ENCODE results near the gene CXCL12.

Gene CXCL12

DNA sequence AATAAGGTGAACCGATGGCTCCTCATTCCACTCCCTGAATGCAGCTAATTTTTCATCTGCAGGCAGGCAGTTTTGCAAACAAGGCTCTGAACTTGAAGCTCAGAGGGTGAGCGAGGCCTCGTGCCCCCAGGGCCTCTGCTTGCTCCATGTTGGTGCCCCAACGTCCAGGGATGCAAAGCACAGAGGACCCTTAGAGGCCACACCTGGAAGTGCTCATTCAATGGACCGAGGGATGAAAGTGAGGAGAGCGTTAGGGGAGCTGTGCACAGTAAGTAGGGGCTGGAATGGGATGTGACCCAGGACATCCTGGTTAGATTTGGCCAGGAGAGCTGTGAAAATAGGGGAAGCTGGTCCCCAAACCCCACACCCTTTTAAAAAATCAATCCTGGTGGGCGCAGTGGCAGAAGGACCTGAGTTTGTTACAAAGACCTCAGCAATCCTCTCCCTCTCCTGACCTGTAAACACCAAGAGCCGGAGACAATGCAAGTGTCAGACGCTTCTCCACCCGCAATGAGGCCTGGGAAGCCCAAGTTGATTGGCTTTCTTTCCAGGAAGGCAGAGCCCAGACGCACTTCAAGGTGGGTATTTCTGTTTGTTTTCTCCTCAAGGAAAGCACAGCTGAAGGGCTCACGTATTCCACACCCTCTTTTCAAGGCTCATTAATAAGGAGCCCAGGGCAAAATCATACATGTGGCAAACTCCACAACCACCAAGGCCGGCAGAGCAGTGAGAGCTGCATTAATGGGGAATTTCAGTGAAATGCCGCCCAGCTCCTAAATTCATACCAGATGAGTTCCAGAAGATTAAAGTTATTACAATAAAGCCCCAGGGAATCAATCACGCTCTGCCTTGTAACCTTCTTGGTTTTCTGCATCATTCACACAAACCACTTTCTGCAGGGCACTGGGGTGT is 14.1 kb upstream of the CXCL12 start:
- DNase-seq (ENCODE audit: low spot score), result no peak
- TF ChIP-seq, protein P1, sequence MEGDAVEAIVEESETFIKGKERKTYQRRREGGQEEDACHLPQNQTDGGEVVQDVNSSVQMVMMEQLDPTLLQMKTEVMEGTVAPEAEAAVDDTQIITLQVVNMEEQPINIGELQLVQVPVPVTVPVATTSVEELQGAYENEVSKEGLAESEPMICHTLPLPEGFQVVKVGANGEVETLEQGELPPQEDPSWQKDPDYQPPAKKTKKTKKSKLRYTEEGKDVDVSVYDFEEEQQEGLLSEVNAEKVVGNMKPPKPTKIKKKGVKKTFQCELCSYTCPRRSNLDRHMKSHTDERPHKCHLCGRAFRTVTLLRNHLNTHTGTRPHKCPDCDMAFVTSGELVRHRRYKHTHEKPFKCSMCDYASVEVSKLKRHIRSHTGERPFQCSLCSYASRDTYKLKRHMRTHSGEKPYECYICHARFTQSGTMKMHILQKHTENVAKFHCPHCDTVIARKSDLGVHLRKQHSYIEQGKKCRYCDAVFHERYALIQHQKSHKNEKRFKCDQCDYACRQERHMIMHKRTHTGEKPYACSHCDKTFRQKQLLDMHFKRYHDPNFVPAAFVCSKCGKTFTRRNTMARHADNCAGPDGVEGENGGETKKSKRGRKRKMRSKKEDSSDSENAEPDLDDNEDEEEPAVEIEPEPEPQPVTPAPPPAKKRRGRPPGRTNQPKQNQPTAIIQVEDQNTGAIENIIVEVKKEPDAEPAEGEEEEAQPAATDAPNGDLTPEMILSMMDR (IDR thresholded peaks at IDR 0.05; ENCODE audit: extremely low read depth, missing control alignments), result no peak

DNA sequence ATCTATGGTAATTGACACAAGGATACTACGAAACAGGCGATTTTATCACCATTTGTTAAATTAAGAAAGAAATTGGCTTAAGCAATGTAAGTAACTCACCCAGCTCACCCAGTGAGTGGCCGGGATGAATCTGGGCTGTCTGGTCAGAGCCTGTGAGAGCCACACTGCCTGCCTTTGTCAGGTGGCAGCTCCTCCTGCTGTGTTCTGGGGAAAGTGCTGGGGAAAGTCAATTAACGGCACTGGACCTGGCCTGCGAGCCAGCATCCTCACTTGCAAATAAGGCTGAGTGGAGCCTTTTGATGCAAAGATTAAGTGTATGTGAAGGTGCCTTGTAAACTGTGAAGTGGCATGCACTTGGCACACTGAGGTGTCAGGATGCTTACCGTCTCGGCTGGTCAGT is 13.4 kb upstream of the CXCL12 start:
- TF ChIP-seq, protein P1 (IDR thresholded peaks at IDR 0.05; ENCODE audit: extremely low read depth, missing control alignments), result no peak
- no peak for DNase-seq (ENCODE audit: low spot score)

DNA sequence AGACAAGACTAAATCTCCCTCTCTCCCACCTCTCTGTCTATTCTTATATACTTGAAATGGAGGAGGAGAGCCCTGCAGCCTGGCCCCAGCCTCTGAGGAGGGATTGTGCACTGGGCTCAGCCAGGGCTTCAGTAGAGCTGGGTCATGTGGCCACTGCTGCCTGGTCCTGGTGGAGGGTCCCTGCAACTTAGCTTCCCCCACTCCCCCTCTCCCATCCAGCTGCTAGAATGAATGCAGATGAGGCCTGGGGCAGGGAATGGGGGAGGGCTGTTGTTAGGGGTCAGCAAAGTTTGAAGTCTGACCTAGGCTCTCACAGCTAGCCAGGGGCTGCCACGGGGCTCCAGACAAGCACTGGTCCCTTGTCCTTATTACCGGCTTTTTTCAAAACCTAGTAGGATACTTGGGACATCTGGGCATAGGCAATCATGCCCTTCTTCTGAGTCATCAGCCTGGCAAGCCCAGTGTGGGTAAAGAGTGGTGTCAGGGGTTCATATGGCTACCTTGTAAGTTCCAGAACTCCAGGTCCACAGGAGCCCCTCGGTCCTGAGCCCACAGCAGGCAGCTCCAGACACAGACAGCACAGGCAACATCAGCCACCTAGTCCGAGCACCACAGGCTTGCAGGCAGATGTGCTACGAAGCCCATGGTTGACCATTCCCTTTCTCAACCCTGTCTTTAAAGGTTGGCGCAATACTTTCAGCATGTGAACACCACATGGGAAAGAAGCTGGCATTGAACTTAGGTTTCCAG is 12.8 kb upstream of the CXCL12 start:
- DNase-seq (ENCODE audit: low spot score), result no peak
- TF ChIP-seq, protein P1 (IDR thresholded peaks at IDR 0.05; ENCODE audit: extremely low read depth, missing control alignments), result no peak

DNA sequence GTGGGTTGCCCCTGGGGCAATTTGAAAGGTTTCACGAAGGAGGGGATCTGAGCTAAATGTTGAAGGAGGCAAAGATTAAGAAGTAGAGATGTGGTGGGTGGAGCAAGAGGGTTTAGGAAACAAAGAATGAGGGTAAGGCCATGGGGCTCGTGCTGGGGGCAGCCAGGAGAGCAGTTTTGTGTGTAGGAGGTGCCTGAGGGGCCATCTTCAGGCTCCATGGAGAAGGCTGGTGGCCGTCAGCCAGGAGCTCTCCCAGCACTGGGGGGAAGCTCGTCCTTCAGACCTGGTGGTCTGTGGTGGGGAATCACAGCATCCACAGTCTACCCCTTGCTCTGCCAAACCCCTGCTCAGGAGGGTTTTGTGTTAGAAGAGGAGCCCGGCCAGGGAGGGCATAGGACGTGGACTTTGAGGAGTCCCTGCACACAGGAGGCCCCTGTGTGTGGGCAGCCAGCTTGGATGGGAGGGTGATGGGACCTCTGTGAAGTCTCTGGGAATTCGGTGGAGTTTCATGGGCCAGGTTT is 11.8 kb upstream of the CXCL12 start:
- no peak for DNase-seq (ENCODE audit: low spot score)
- TF ChIP-seq, protein P1 (IDR thresholded peaks at IDR 0.05; ENCODE audit: extremely low read depth, missing control alignments), result no peak

DNA sequence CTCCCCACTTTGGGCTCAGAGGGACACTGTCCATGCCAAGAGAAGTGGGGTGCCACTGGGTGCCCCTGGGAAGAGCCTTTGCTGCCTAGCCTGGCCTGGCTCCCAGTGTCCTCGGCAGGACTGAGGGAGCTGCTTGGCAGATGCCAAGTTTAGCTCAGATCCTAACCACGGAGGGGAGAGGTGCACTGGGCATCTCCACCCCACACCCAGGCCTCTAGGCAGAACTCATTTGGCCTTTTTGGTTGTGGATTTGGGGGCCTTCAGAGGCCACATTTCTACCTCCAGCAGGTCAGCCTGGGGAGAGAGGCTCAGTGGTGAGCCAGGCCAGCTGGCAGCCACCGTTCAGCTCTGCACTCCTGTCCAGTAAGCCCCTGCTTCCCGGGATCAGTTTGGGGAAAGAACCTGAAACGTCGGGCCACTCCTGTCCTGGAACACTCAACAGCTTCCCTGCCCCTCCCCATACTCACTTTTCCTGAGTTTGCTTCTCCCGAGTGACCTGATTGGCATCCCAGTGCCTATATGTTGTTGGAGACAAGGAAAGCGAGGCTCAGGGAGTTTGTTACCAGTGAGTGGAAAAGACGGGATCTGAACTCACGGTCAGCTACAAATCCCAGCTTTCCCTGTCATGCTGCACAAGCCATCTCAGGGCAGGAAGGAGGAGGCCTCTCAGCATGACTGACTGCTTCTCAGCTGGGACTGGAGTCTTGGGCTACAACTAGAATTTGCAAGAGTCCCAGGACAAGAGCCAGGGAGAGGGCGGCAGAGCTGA is 11.2 kb upstream of the CXCL12 start:
- no peak for DNase-seq (ENCODE audit: low spot score)
- TF ChIP-seq, protein P1 (IDR thresholded peaks at IDR 0.05; ENCODE audit: extremely low read depth, missing control alignments), result no peak

DNA sequence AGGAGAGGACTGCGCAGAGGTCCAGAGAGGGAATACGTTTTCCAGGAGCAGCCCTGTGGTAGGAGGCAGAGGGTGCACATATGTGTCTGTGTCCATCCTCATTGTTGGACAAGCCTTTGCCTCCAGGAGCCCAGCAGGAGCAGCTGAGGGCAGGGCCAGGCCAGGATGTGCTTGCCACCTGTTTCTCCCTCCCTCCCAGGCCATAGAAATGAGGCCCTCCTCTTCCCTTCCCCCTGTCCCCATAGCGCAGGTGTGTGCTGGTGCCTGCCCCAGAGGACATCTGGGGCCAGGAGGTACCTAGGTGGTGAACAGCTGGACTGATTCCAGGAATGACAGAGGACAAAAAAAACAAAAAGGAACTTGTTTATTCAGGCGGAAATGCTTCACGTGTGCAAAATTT is 10.5 kb upstream of the CXCL12 start:
- TF ChIP-seq, protein P1 (IDR thresholded peaks at IDR 0.05; ENCODE audit: extremely low read depth, missing control alignments), result no peak
- DNase-seq (ENCODE audit: low spot score), result no peak
